Kidney (tissue), 14 donors: ENCODE data around the gene CCNB1IP1. TPM values are rescaled to one million over a fixed set of nuclear protein-coding genes. Genes with fewer than 3 reads are reported as not detected.
A peak's percentile ranks its signal among the peaks of the same experiment; 100 is the strongest.
"Not testable (repeated sequence)": the region's sequence is repeated elsewhere in the genome, so short reads cannot be mapped to it uniquely, and the experiment has no call there.

Experiments
- DNase-seq, 5 donors: peaks; one replicate each; pipeline ENCODE4 v3.0.0-alpha.2; 2013 to 2020
- FAIRE-seq: peaks from 2 replicates; lab custom pipeline; 2012; peaks lifted over from hg19 to GRCh38; lab: Jason Lieb, UNC
- H3K27ac ChIP-seq, 2 donors: one replicate each; pipeline ENCODE4 v1.7.0; 2013; ENCODE audit warnings: low read depth in 2 of 2, low read length in 2 of 2, inconsistent platforms in 1 of 2
- H3K27me3 ChIP-seq: one replicate; pipeline ENCODE4 v1.7.1; 2013; ENCODE audit warnings: low read length, inconsistent platforms; ENCODE audit not compliant: control insufficient read depth, insufficient read depth
- H3K36me3 ChIP-seq, 3 donors: one replicate each; pipeline versions ENCODE4 v1.7.0 to v1.7.1; 2013; ENCODE audit warnings: low read length in 3 of 3, control low read depth in 1 of 3, inconsistent platforms in 1 of 3; ENCODE audit not compliant: insufficient read depth in 3 of 3, control insufficient read depth in 2 of 3
- H3K4me1 ChIP-seq, 3 donors: one replicate each; pipeline versions ENCODE4 v1.7.0 to v1.7.1; 2013; ENCODE audit warnings: low read length in 3 of 3, inconsistent platforms in 1 of 3, low read depth in 1 of 3; ENCODE audit not compliant: control insufficient read depth in 2 of 3, insufficient read depth in 2 of 3
- H3K4me3 ChIP-seq, 3 donors: one replicate each; pipeline versions ENCODE4 v1.7.0 to v1.8.1; 2013; ENCODE audit warnings: low read length in 3 of 3, control low read depth in 1 of 3, inconsistent platforms in 1 of 3
- H3K9ac ChIP-seq, 3 donors: one replicate each; pipeline versions ENCODE4 v1.7.0 to v1.7.1; 2013; ENCODE audit warnings: low read length in 3 of 3, control low read depth in 1 of 3, inconsistent platforms in 1 of 3
- H3K9me3 ChIP-seq, 3 donors: one replicate each; pipeline versions ENCODE4 v1.7.0 to v1.7.1; 2013; ENCODE audit warnings: low read length in 3 of 3, control low read depth in 1 of 3, inconsistent platforms in 1 of 3; ENCODE audit not compliant: control insufficient read depth in 2 of 3, insufficient read depth in 1 of 3
- intact Hi-C: fragments of 100-400 bp; cut with DNase I; formaldehyde crosslinking; loops from one replicate; pipeline ENCODE4 v1.11.1; 2022
- polyA plus RNA-seq: library from polyadenylated mRNA; stranded (reverse); fragments of 350-450 nt; fragmentation: Illumina TruSeq; extraction: RNeasy Lipid Tissue Mini Kit (QIAGEN cat#74804); gene quantifications from one replicate; pipeline ENCODE4 v1.2.3, GENCODE V29; 2014; ENCODE audit warnings: low read depth, low replicate concordance; ENCODE audit not compliant: insufficient read depth
- total RNA-seq: library from RNA; stranded (reverse); fragmentation: NEBNext Ultra II Directional; extraction: Animal tissue kit (Norgen Biotek cat#: 25700); gene quantifications from one replicate; pipeline ENCODE4 v1.2.1, GENCODE V29; 2021
- TF ChIP-seq, protein P1 (sequence below): IDR thresholded peaks from 3 replicates; pipeline ENCODE4 v1.5.1; 2012; ENCODE audit warnings: mild to moderate bottlenecking, moderate library complexity, borderline replicate concordance; ENCODE audit not compliant: insufficient read depth; ENCODE audit errors: extremely low read depth
- donor health status: control.
- donor health status: control.
- donor health status: control.
- donor health status: control.
- donor health status: control.
- donor health status: DM: yes; HTN: yes; CAD: no.
- donor health status: Normal renal cell carcinoma (clear cell type).

CCNB1IP1 gene
- total and polyA plus RNA-seq, 2 donors from 2014 or later: 25.7 to 58.2 TPM

DNA sequence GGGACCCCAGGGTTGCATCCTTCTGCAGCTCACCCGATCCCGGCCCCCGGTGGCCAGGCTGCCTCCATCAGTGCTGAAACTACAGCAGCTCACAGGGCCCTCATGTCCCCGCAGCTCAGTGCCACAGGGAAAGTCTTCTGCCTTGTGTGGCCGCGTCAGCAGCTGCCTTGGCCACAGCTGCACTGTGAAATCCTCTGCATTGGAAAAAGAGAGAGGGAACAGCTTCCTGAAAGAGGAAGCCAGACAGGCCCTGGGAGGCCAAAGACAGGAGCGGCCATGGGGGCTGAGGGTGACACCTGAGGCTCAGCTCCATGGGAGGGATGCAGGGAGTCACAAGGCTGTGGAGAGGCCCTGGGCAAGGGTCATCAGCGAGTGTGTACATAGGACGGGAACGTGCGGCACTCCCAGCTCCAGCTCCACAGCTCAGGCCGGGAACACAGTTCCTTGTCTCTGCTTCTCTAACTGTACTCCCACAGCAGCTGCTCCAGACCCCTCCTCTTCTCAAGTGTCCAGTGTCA, 43.1 kb upstream of the CCNB1IP1 start:
- H3K4me1 ChIP-seq: no peaks in the 10 kb centered on the region
- no peak overlapping the region for H3K4me3 ChIP-seq
- no peak overlapping the region for H3K9ac ChIP-seq
- DNase-seq: peak in 4 of 5 donors; percentile 34 to 59 (median 54)
- H3K9me3 ChIP-seq: no peaks in the 10 kb centered on the region
- intact Hi-C loops: no loop called here
- no peak for FAIRE-seq
- peaks cover 3 to 71% (median 57%) of the 10 kb centered on the region in 3 donors for H3K36me3 ChIP-seq
- TF ChIP-seq, protein P1, sequence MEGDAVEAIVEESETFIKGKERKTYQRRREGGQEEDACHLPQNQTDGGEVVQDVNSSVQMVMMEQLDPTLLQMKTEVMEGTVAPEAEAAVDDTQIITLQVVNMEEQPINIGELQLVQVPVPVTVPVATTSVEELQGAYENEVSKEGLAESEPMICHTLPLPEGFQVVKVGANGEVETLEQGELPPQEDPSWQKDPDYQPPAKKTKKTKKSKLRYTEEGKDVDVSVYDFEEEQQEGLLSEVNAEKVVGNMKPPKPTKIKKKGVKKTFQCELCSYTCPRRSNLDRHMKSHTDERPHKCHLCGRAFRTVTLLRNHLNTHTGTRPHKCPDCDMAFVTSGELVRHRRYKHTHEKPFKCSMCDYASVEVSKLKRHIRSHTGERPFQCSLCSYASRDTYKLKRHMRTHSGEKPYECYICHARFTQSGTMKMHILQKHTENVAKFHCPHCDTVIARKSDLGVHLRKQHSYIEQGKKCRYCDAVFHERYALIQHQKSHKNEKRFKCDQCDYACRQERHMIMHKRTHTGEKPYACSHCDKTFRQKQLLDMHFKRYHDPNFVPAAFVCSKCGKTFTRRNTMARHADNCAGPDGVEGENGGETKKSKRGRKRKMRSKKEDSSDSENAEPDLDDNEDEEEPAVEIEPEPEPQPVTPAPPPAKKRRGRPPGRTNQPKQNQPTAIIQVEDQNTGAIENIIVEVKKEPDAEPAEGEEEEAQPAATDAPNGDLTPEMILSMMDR: no peak
- H3K27ac ChIP-seq: no peak overlapping the region
- H3K27me3 ChIP-seq: no peaks in the 10 kb centered on the region

DNA sequence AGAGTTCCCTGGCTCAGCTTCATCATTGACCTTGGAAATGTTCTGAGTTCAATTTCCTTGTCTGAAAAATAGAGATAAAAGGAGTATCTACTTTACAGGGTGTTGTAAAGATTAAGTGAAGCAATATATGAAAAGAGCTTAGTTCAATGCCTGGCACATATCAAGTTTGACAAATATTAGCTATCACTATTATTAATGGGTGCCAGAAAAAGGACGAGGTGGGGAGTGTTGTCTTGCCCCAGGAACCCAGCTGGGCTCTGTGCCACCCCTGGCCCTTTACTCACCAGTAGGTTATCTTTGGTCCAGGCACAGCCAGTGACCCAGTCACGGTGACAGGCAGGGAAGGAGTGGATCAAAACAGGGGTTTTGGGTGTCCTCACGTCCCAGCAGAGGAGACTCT, 42.4 kb upstream of the CCNB1IP1 start:
- Histone ChIP-seq H3K4me1 (no peaks in the 10 kb centered on the region), H3K27ac (no peak overlapping the region), H3K36me3 (peaks cover 3 to 70% (median 62%) of the 10 kb centered on the region in 3 donors), H3K4me3 (no peak overlapping the region), H3K27me3 (no peaks in the 10 kb centered on the region), H3K9ac (no peak overlapping the region), H3K9me3 (no peaks in the 10 kb centered on the region)
- no peak for DNase-seq
- intact Hi-C loops: no loop called here
- TF ChIP-seq, protein P1: no peak
- FAIRE-seq: no peak

DNA sequence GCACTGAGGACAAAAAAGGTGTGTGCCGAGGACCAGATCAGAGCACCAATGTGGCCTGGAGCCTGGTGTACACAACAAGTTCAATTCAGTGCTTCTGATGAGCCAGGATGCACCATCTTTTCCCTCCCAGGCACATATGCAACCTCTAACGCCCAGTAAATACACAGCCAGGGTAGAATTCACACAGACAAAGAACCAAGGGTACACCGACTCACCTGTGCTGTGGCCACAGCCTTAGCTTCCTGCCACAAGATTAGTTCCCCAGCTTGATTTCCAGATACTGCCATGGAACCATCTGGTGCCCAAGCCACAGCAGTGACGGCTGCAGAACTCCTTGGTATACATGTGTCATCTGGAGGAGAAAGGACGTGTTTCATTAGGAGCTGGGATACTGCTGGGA, 39.7 kb upstream of the CCNB1IP1 start:
- DNase-seq (no peak), FAIRE-seq (no peak)
- intact Hi-C loops: no loop called here
- Histone ChIP-seq H3K36me3 (peaks cover 3 to 62% (median 46%) of the 10 kb centered on the region in 3 donors), H3K4me1 (no peaks in the 10 kb centered on the region), H3K9ac (no peak overlapping the region), H3K9me3 (no peaks in the 10 kb centered on the region), H3K4me3 (no peak overlapping the region), H3K27ac (no peak overlapping the region), H3K27me3 (no peaks in the 10 kb centered on the region)
- TF ChIP-seq, protein P1: no peak

DNA sequence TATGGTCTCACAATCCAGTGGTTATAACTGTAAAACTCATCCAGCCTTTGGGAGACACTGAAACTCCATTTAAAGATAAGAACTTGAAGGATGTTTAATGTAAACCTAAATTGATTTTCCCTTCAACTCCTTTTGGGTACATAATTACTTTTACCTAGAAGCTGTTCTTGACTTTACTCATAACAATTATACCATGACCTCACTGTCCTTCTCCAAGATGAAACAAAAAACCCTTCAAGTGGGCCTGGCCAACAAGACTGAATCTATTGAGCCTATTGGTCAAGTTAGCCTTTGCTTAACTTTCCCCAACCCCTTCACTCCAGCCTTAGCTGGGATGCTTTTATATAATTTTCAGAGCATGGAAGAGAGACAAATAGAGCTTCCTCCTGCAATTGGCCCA, 32.8 kb upstream of the CCNB1IP1 start:
- FAIRE-seq: no peak
- Histone ChIP-seq H3K9me3 (no peaks in the 10 kb centered on the region), H3K4me3 (no peak overlapping the region), H3K4me1 (no peaks in the 10 kb centered on the region), H3K27ac (no peak overlapping the region), H3K27me3 (no peaks in the 10 kb centered on the region), H3K9ac (no peak overlapping the region), H3K36me3 (peaks cover 0 to 18% (median 17%) of the 10 kb centered on the region in 3 donors)
- DNase-seq: no peak
- TF ChIP-seq, protein P1: no peak
- intact Hi-C loops: no loop called here

DNA sequence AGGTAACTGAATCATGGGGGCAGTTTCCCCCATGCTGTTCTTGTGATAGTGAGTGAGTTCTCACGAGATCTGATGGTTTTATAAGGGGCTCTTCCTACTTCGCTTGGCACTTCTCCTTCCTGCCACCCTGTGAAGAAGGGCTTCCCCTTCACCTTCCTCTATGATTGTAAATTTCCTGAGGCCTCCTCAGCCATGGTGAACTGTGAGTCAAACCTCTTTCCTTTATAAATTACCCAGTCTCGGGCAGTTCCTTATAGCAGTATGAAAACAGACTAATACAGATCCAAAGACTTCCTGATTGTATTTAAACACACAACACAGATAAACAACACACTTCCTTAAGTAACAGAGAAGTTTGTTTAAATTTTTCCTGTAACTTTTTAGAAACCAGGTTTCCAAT, 25.4 kb upstream of the CCNB1IP1 start:
- intact Hi-C loops, H3K4me1 ChIP-seq, H3K4me3 ChIP-seq, H3K27me3 ChIP-seq, H3K27ac ChIP-seq, DNase-seq, H3K9me3 ChIP-seq, H3K9ac ChIP-seq, FAIRE-seq: not testable (repeated sequence)
- H3K36me3 ChIP-seq: peaks cover 6 to 46% (median 28%) of the 10 kb centered on the region in 3 donors
